Neuronal stem cell (in vitro differentiated cells): Measurements from ENCODE around the gene IGLL5.
"Not testable (repeated sequence)": the region's sequence is repeated elsewhere in the genome, so short reads cannot be mapped to it uniquely, and the experiment has no call there.

Source experiments
- DNase-seq: peaks from one replicate; pipeline ENCODE4 v3.0.0-alpha.2; 2013; ENCODE audit warnings: low spot score
- H2AFZ ChIP-seq: one replicate; pipeline ENCODE4 v1.6.1; 2013; ENCODE audit warnings: mild to moderate bottlenecking, low read length, inconsistent platforms
- H2AK5ac ChIP-seq: 2 replicates; pipeline ENCODE4 v1.6.1; 2013; ENCODE audit warnings: low read depth, mild to moderate bottlenecking, inconsistent platforms, low read length, moderate library complexity, mixed read lengths
- H2BK120ac ChIP-seq: 2 replicates; pipeline ENCODE4 v1.6.1; 2013; ENCODE audit warnings: low read depth, mild to moderate bottlenecking, inconsistent platforms, low read length, moderate library complexity, mixed read lengths
- H2BK12ac ChIP-seq: one replicate; pipeline ENCODE4 v1.6.1; 2013; ENCODE audit warnings: low read length, inconsistent platforms
- H2BK15ac ChIP-seq: 2 replicates; pipeline ENCODE4 v1.6.1; 2013; ENCODE audit warnings: mild to moderate bottlenecking, low read length, inconsistent platforms, mixed read lengths
- H2BK5ac ChIP-seq: one replicate; pipeline ENCODE4 v1.6.1; 2013; ENCODE audit warnings: inconsistent platforms, mild to moderate bottlenecking, low read length, moderate library complexity
- H3K14ac ChIP-seq: one replicate; pipeline ENCODE4 v1.6.1; 2013; ENCODE audit warnings: low read length, inconsistent platforms
- H3K18ac ChIP-seq: 2 replicates; pipeline ENCODE4 v1.6.1; 2013; ENCODE audit warnings: low read length, inconsistent platforms
- H3K23ac ChIP-seq: 2 replicates; pipeline ENCODE4 v1.6.1; 2013; ENCODE audit warnings: low read depth, mild to moderate bottlenecking, mixed read lengths, low read length, inconsistent platforms; ENCODE audit not compliant: poor library complexity
- H3K27ac ChIP-seq: replicated peaks from 3 replicates; pipeline ENCODE4 v1.5.1; 2013; ENCODE audit warnings: low read length, inconsistent platforms
- H3K27me3 ChIP-seq, 3 experiments: 2 replicates each; pipeline ENCODE4 v1.6.1; 2013; ENCODE audit warnings: low read length in 3 of 3, mild to moderate bottlenecking in 2 of 3, inconsistent platforms in 1 of 3, low read depth in 1 of 3, mixed read lengths in 1 of 3, moderate library complexity in 1 of 3; ENCODE audit not compliant: control insufficient read depth in 3 of 3, insufficient read depth in 3 of 3
- H3K36me3 ChIP-seq, 2 donors: replicated peaks in 1 of 2; 2 replicates each; pipeline ENCODE4 v1.6.1; 2013; ENCODE audit warnings: low read length in 2 of 2; ENCODE audit not compliant: control insufficient read depth in 2 of 2, insufficient read depth in 2 of 2
- H3K4ac ChIP-seq: 2 replicates; pipeline ENCODE4 v1.6.1; 2013; ENCODE audit warnings: inconsistent platforms, mild to moderate bottlenecking, low read length, moderate library complexity
- H3K4me1 ChIP-seq, 2 donors: 1 replicate in 1 of 2; 2 replicates in 1 of 2; pipeline ENCODE4 v1.6.1; 2013; ENCODE audit warnings: low read length in 2 of 2, low read depth in 1 of 2; ENCODE audit not compliant: control insufficient read depth in 2 of 2, insufficient read depth in 1 of 2
- H3K4me2 ChIP-seq: one replicate; pipeline ENCODE4 v1.6.1; 2013; ENCODE audit warnings: mild to moderate bottlenecking, low read length, inconsistent platforms; ENCODE audit not compliant: insufficient read depth, poor library complexity, severe bottlenecking
- H3K4me3 ChIP-seq, 2 donors: 2 replicates each; pipeline ENCODE4 v1.5.1; 2013; ENCODE audit warnings: low read length in 2 of 2, mild to moderate bottlenecking in 2 of 2, inconsistent platforms in 1 of 2, moderate library complexity in 1 of 2
- H3K79me1 ChIP-seq: one replicate; pipeline ENCODE4 v1.6.1; 2013; ENCODE audit warnings: low read depth, mild to moderate bottlenecking, inconsistent platforms, low read length, moderate library complexity
- H3K9ac ChIP-seq: one replicate; pipeline ENCODE4 v1.6.1; 2013; ENCODE audit warnings: mild to moderate bottlenecking, low read depth, low read length, inconsistent platforms; ENCODE audit not compliant: poor library complexity
- H3K9me3 ChIP-seq, 2 donors: replicated peaks in 1 of 2; 2 replicates each; pipeline versions ENCODE3 to v1.6.1; 2013; ENCODE audit warnings: low read length in 2 of 2, mild to moderate bottlenecking in 2 of 2, inconsistent platforms in 1 of 2, low read depth in 1 of 2, mixed read lengths in 1 of 2, moderate library complexity in 1 of 2; ENCODE audit not compliant: control insufficient read depth in 2 of 2, insufficient read depth in 1 of 2
- H4K8ac ChIP-seq: one replicate; pipeline ENCODE4 v1.6.1; 2013; ENCODE audit warnings: low read depth, mild to moderate bottlenecking, inconsistent platforms, low read length, moderate library complexity
- H4K91ac ChIP-seq: one replicate; pipeline ENCODE4 v1.6.1; 2013; ENCODE audit warnings: low read length, low read depth, mild to moderate bottlenecking, inconsistent platforms; ENCODE audit not compliant: poor library complexity
- WGBS, 2 donors: extraction: QIAGEN DNeasy Blood & Tissue Kit; methylation state at CpG; one replicate each; pipeline ENCODE4 v1.1.7; 2013; ENCODE audit warnings: missing lambda C conversion rate in 2 of 2, mixed read lengths in 1 of 2; ENCODE audit not compliant: insufficient read length in 2 of 2, insufficient replicate concordance in 1 of 2; ENCODE audit errors: extremely low coverage in 2 of 2; 5-methylcytosine and 5-hydroxymethylcytosine counted together

The IGLL5 gene

GRCh38 chr22:22906391-22906790 lies 18.8 kb downstream of the IGLL5 start:
- not testable (repeated sequence) for H3K4me2 ChIP-seq, H3K9me3 ChIP-seq, H4K91ac ChIP-seq, H3K36me3 ChIP-seq, H2BK120ac ChIP-seq, H3K14ac ChIP-seq, H2BK15ac ChIP-seq, H3K27me3 ChIP-seq, H3K18ac ChIP-seq, H3K4me3 ChIP-seq, H3K23ac ChIP-seq, DNase-seq, H2BK5ac ChIP-seq, H2AK5ac ChIP-seq, H3K79me1 ChIP-seq, H2AFZ ChIP-seq, H3K4me1 ChIP-seq, H2BK12ac ChIP-seq, H3K27ac ChIP-seq, H3K9ac ChIP-seq, H4K8ac ChIP-seq, H3K4ac ChIP-seq
- WGBS, 2 donors: no CpG with 5 or more reads among the region's 10 CpGs

GRCh38 chr22:22906907-22907550 lies 19.4 kb downstream of the IGLL5 start:
- Histone ChIP-seq H2BK120ac (no peak overlapping the region), H3K27ac (no peak overlapping the region), H2AFZ (no peak overlapping the region), H3K18ac (no peak overlapping the region), H2BK15ac (no peak overlapping the region), H4K8ac (no peak overlapping the region), H3K4me2 (no peak overlapping the region), H4K91ac (no peak overlapping the region), H2BK5ac (no peak overlapping the region), H3K4ac (no peak overlapping the region), H3K14ac (no peak overlapping the region), H3K27me3 (peaks cover 0 to 8% (median 6%) of the 10 kb centered on the region in 3 experiments), H3K9me3 (no peaks in the 10 kb centered on the region), H2AK5ac (no peak overlapping the region), H3K9ac (no peak overlapping the region), H3K79me1 (no peaks in the 10 kb centered on the region), H3K4me1 (no peaks in the 10 kb centered on the region), H2BK12ac (no peak overlapping the region), H3K23ac (peak overlapping the region; percentile 5), H3K4me3 (no peak overlapping the region), H3K36me3 (no peaks in the 10 kb centered on the region)
- DNase-seq: no peak
- WGBS, 2 donors: no CpG with 5 or more reads among the region's 8 CpGs

- H2BK15ac ChIP-seq: no peak overlapping the region
- no peak overlapping the region for H3K18ac ChIP-seq
- no peak for DNase-seq
- no peaks in the 10 kb centered on the region for H3K9me3 ChIP-seq
- peak overlapping the region; percentile 83 for H3K23ac ChIP-seq
- no peak overlapping the region for H3K4me2 ChIP-seq
- H2BK12ac ChIP-seq: no peak overlapping the region
- H3K4ac ChIP-seq: no peak overlapping the region
- no CpG with 5 or more reads among the region's 9 CpGs for WGBS, 2 donors
- no peak overlapping the region for H4K91ac ChIP-seq
- H3K9ac ChIP-seq: no peak overlapping the region
- no peak overlapping the region for H2BK5ac ChIP-seq
- no peak overlapping the region for H2BK120ac ChIP-seq
- no peak overlapping the region for H3K27ac ChIP-seq
- no peaks in the 10 kb centered on the region for H3K36me3 ChIP-seq
- H2AK5ac ChIP-seq: no peak overlapping the region
- peaks cover 0 to 6% (median 2%) of the 10 kb centered on the region in 3 experiments for H3K27me3 ChIP-seq
- no peaks in the 10 kb centered on the region for H3K4me1 ChIP-seq
- H3K14ac ChIP-seq: peak overlapping the region; percentile 6
- no peak overlapping the region for H3K4me3 ChIP-seq
- no peak overlapping the region for H2AFZ ChIP-seq
- H3K79me1 ChIP-seq: no peaks in the 10 kb centered on the region
- no peak overlapping the region for H4K8ac ChIP-seq
Observed at GRCh38 chr22:22907551-22908494, 20.2 kb downstream of the IGLL5 start.

- no peak overlapping the region for H3K14ac ChIP-seq
- no peak overlapping the region for H3K4me3 ChIP-seq
- no peak overlapping the region for H3K9ac ChIP-seq
- no peaks in the 10 kb centered on the region for H3K4me1 ChIP-seq
- H4K91ac ChIP-seq: no peak overlapping the region
- H4K8ac ChIP-seq: no peak overlapping the region
- no peak overlapping the region for H3K4me2 ChIP-seq
- no CpG with 5 or more reads among the region's 3 CpGs for WGBS, 2 donors
- H2BK15ac ChIP-seq: no peak overlapping the region
- no peak overlapping the region for H3K18ac ChIP-seq
- no peak overlapping the region for H2AFZ ChIP-seq
- H2BK120ac ChIP-seq: no peak overlapping the region
- H3K27ac ChIP-seq: no peak overlapping the region
- no peak overlapping the region for H2AK5ac ChIP-seq
- no peak overlapping the region for H2BK5ac ChIP-seq
- peaks cover 0 to 9% (median 0%) of the 10 kb centered on the region in 3 experiments for H3K27me3 ChIP-seq
- no peaks in the 10 kb centered on the region for H3K36me3 ChIP-seq
- H3K23ac ChIP-seq: no peak overlapping the region
- no peak overlapping the region for H2BK12ac ChIP-seq
- H3K4ac ChIP-seq: no peak overlapping the region
- DNase-seq: no peak
- no peaks in the 10 kb centered on the region for H3K79me1 ChIP-seq
- no peaks in the 10 kb centered on the region for H3K9me3 ChIP-seq
Observed at GRCh38 chr22:22908495-22908861, 20.9 kb downstream of the IGLL5 start.
